ENCODE data around the gene CAPG.
A peak's percentile ranks its signal among the peaks of the same experiment; 100 is the strongest.

Gene CAPG

GRCh38 chr2:85355073-85355410, 55.1 kb downstream of the CAPG start:
- TF ChIP-seq, protein P1, sequence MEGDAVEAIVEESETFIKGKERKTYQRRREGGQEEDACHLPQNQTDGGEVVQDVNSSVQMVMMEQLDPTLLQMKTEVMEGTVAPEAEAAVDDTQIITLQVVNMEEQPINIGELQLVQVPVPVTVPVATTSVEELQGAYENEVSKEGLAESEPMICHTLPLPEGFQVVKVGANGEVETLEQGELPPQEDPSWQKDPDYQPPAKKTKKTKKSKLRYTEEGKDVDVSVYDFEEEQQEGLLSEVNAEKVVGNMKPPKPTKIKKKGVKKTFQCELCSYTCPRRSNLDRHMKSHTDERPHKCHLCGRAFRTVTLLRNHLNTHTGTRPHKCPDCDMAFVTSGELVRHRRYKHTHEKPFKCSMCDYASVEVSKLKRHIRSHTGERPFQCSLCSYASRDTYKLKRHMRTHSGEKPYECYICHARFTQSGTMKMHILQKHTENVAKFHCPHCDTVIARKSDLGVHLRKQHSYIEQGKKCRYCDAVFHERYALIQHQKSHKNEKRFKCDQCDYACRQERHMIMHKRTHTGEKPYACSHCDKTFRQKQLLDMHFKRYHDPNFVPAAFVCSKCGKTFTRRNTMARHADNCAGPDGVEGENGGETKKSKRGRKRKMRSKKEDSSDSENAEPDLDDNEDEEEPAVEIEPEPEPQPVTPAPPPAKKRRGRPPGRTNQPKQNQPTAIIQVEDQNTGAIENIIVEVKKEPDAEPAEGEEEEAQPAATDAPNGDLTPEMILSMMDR (IDR thresholded peaks at IDR 0.05; ENCODE audit: low read depth, low read length, missing control alignments), result no peak
- DNase-seq (ENCODE audit: low read depth), result no peak
- H3K4me3 ChIP-seq (ENCODE audit: low read depth, low read length), result peak overlapping the region; percentile 99

GRCh38 chr2:85354286-85355072, 55.7 kb downstream of the CAPG start, which contains the start of the genes ELMOD3 and RETSAT:
ELMOD3 (plus strand) TSS chr2:85354769; CDS start chr2:85357199, 2,430 bp downstream.
RETSAT (minus strand) TSS chr2:85354528; CDS start chr2:85354507, 21 bp downstream.
- peak; percentile 99 for DNase-seq (ENCODE audit: low read depth)
- TF ChIP-seq, protein P1 (IDR thresholded peaks at IDR 0.05; ENCODE audit: low read depth, low read length, missing control alignments), result no peak
- H3K4me3 ChIP-seq (ENCODE audit: low read depth, low read length), result peak within 1 kb of the TSS; percentile 99

GRCh38 chr2:85353876-85354285, 56.3 kb downstream of the CAPG start:
- TF ChIP-seq, protein P1 (IDR thresholded peaks at IDR 0.05; ENCODE audit: low read depth, low read length, missing control alignments), result no peak
- peak overlapping the region; percentile 99 for H3K4me3 ChIP-seq (ENCODE audit: low read depth, low read length)
- DNase-seq (ENCODE audit: low read depth), result no peak

DNA sequence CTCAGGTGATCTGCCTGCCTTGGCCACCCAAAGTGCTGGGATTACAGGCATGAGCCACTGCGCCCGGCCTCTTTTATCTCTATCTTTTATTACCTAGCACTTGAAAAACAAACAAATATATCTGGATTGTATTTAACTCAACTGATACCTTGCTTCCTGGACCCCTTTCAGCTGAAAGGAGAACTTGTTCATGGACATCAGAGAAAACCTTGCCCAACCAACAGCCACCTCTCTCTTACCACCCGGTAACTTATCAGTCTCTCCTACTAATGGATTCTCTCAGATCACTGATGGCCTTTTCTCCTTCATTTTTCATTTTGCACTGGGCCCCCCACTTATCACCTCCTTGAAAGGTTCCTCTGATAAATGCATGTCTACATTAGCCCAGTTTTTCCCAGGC, 62.6 kb downstream of the CAPG start:
- TF ChIP-seq, protein P1 (IDR thresholded peaks at IDR 0.05; ENCODE audit: low read depth, low read length, missing control alignments), result no peak
- no peak for DNase-seq (ENCODE audit: low read depth)
- no peak overlapping the region for H3K4me3 ChIP-seq (ENCODE audit: low read depth, low read length)

Data from GM12864 (cell line).